GM12801 (cell line): ENCODE data around the gene SLC41A1.

Source experiments
- CTCF ChIP-seq: IDR thresholded peaks from one replicate; pipeline ENCODE4 v1.5.1; 2011; ENCODE audit warnings: control low read depth; ENCODE audit not compliant: insufficient read length; ENCODE audit errors: extremely low read depth

SLC41A1 gene

GRCh38 chr1:205812878-205813754 lies at the start of gene SLC41A1:
Gene SLC41A1, minus strand, starts transcription at chr1:205813198. Its CDS starts 2,757 bp downstream, at chr1:205810441.
- no peak for TF ChIP-seq CTCF

GRCh38 chr1:205861540-205861939 lies 48.5 kb upstream of the SLC41A1 start:
- no peak for TF ChIP-seq CTCF

GRCh38 chr1:205858141-205858961 lies 45.4 kb upstream of the SLC41A1 start:
- no peak for TF ChIP-seq CTCF

- TF ChIP-seq CTCF: no peak
Measured at GRCh38 chr1:205856433-205856832, 43.4 kb upstream of the SLC41A1 start.

GRCh38 chr1:205852969-205853368 lies 40.0 kb upstream of the SLC41A1 start:
- no peak for TF ChIP-seq CTCF

GRCh38 chr1:205851993-205852392 lies 39.0 kb upstream of the SLC41A1 start:
- TF ChIP-seq CTCF: no peak

- TF ChIP-seq CTCF: no peak
Measured at GRCh38 chr1:205849619-205850355, 36.8 kb upstream of the SLC41A1 start, which contains the start of gene PM20D1. Gene PM20D1, minus strand, starts transcription at chr1:205850132. Its CDS starts 60 bp downstream, at chr1:205850072.
